Astrocyte (in vitro differentiated cells and primary cell): ENCODE results near the gene NXPH3. TPM values are rescaled to one million over a fixed set of nuclear protein-coding genes. Genes with fewer than 3 reads are reported as not detected.

Experiments
- DNase-seq: peaks from one replicate; pipeline ENCODE4 v3.0.0-alpha.2; 2010; ENCODE audit warnings: low read depth
- FAIRE-seq: peaks from 2 replicates; lab custom pipeline; 2011; peaks lifted over from hg19 to GRCh38; lab: Jason Lieb, UNC
- H2AFZ ChIP-seq: 2 replicates; pipeline ENCODE4 v1.6.0; 2012; ENCODE audit warnings: low read depth, low read length, inconsistent platforms
- H3K27ac ChIP-seq: 2 replicates; pipeline ENCODE4 v1.5.1; 2011; ENCODE audit warnings: low read depth, low read length, inconsistent platforms
- H3K27me3 ChIP-seq: 2 replicates; pipeline ENCODE4 v1.6.0; 2011; ENCODE audit warnings: low read length, inconsistent platforms; ENCODE audit not compliant: insufficient read depth
- H3K36me3 ChIP-seq: 2 replicates; pipeline ENCODE4 v1.5.1; 2011; ENCODE audit warnings: low read length, inconsistent platforms; ENCODE audit not compliant: insufficient read depth
- H3K4me1 ChIP-seq: 2 replicates; pipeline ENCODE4 v1.5.1; 2011; ENCODE audit warnings: low read length, inconsistent platforms; ENCODE audit not compliant: insufficient read depth
- H3K4me2 ChIP-seq: 2 replicates; pipeline ENCODE4 v1.6.0; 2012; ENCODE audit warnings: low read length, inconsistent platforms
- H3K4me3 ChIP-seq: 2 replicates; pipeline ENCODE4 v1.5.1; 2011; ENCODE audit warnings: low read depth, mild to moderate bottlenecking, low read length, inconsistent platforms; ENCODE audit not compliant: insufficient read depth
- H3K79me2 ChIP-seq: 2 replicates; pipeline ENCODE4 v1.6.0; 2012; ENCODE audit warnings: mild to moderate bottlenecking, low read length, inconsistent platforms; ENCODE audit not compliant: insufficient read depth
- H3K9ac ChIP-seq: 2 replicates; pipeline ENCODE4 v1.6.0; 2012; ENCODE audit warnings: mild to moderate bottlenecking, low read length, inconsistent platforms
- H3K9me3 ChIP-seq: 2 replicates; pipeline ENCODE4 v1.5.1; 2012; ENCODE audit warnings: low read depth, mild to moderate bottlenecking, low read length, inconsistent platforms; ENCODE audit not compliant: insufficient read depth
- H4K20me1 ChIP-seq: 2 replicates; pipeline ENCODE4 v1.6.0; 2012; ENCODE audit warnings: low read length, inconsistent platforms; ENCODE audit not compliant: insufficient read depth
- H3K27ac Mint-ChIP-seq: one replicate; pipeline ENCODE4 v1.8.0; 2021; ENCODE audit warnings: mild to moderate bottlenecking, mixed read lengths; ENCODE audit not compliant: unreplicated experiment
- H3K27me3 Mint-ChIP-seq: one replicate; pipeline ENCODE4 v1.8.0; 2021; ENCODE audit warnings: low read depth, mixed read lengths; ENCODE audit not compliant: unreplicated experiment
- H3K36me3 Mint-ChIP-seq: one replicate; pipeline ENCODE4 v1.8.0; 2021; ENCODE audit warnings: low read depth, mixed read lengths; ENCODE audit not compliant: unreplicated experiment
- H3K4me1 Mint-ChIP-seq: one replicate; pipeline ENCODE4 v1.8.0; 2021; ENCODE audit warnings: low read depth, mixed read lengths; ENCODE audit not compliant: unreplicated experiment
- H3K4me3 Mint-ChIP-seq: one replicate; pipeline ENCODE4 v1.8.0; 2021; ENCODE audit warnings: mild to moderate bottlenecking, moderate library complexity, mixed read lengths; ENCODE audit not compliant: unreplicated experiment
- H3K9me3 Mint-ChIP-seq: one replicate; pipeline ENCODE4 v1.8.0; 2021; ENCODE audit warnings: mild to moderate bottlenecking, mixed read lengths; ENCODE audit not compliant: unreplicated experiment
- CTCF ChIP-seq: IDR thresholded peaks from 2 replicates; pipeline ENCODE4 v1.5.1; 2011; ENCODE audit warnings: low read depth, mild to moderate bottlenecking, inconsistent platforms, low read length, moderate library complexity; ENCODE audit not compliant: insufficient read depth
- EZH2 ChIP-seq: IDR thresholded peaks from 2 replicates; pipeline ENCODE4 v1.6.1; 2012; ENCODE audit warnings: mild to moderate bottlenecking, low read length, inconsistent platforms; ENCODE audit not compliant: insufficient read depth
- total RNA-seq: library from RNA; stranded (reverse); gene quantifications from 2 replicates; pipeline ENCODE4 v1.2.1, GENCODE V29; 2021

Gene NXPH3
- total RNA-seq, 1 donor from 2014 or later: 0.43 TPM

- Histone ChIP-seq H3K79me2 (no peaks in the 10 kb centered on the region), H3K9ac (no peak overlapping the region), H3K27ac (no peak overlapping the region), H3K4me3 (no peak overlapping the region), H4K20me1 (no peaks in the 10 kb centered on the region), H3K27me3 (no peaks in the 10 kb centered on the region), H3K9me3 (no peaks in the 10 kb centered on the region), H3K36me3 (no peaks in the 10 kb centered on the region), H2AFZ (no peak overlapping the region), H3K4me2 (no peak overlapping the region), H3K4me1 (peaks cover 8% of the 10 kb centered on the region)
- peaks cover 1% of the 10 kb centered on the region for H3K9me3 Mint-ChIP-seq
- FAIRE-seq (no peak), DNase-seq (no peak)
- no peak overlapping the region for H3K4me3 Mint-ChIP-seq
- TF ChIP-seq EZH2 (no peak), CTCF (no peak)
- peaks cover 30% of the 10 kb centered on the region for H3K36me3 Mint-ChIP-seq
- H3K4me1 Mint-ChIP-seq: no peaks in the 10 kb centered on the region
- no peak overlapping the region for H3K27ac Mint-ChIP-seq
- H3K27me3 Mint-ChIP-seq: no peaks in the 10 kb centered on the region
Observed at GRCh38 chr17:49590874-49591273, 15.2 kb downstream of the NXPH3 start.

GRCh38 chr17:49592263-49592662 lies 16.6 kb downstream of the NXPH3 start:
- no peak overlapping the region for H3K27ac Mint-ChIP-seq
- Histone ChIP-seq H3K27ac (no peak overlapping the region), H3K9me3 (no peaks in the 10 kb centered on the region), H3K36me3 (peaks cover 12% of the 10 kb centered on the region), H2AFZ (no peak overlapping the region), H3K79me2 (no peaks in the 10 kb centered on the region), H3K4me1 (peaks cover 8% of the 10 kb centered on the region), H3K4me2 (no peak overlapping the region), H4K20me1 (no peaks in the 10 kb centered on the region), H3K27me3 (no peaks in the 10 kb centered on the region), H3K9ac (no peak overlapping the region), H3K4me3 (no peak overlapping the region)
- H3K27me3 Mint-ChIP-seq: no peaks in the 10 kb centered on the region
- no peak for TF ChIP-seq CTCF
- no peak for TF ChIP-seq EZH2
- H3K4me1 Mint-ChIP-seq: no peaks in the 10 kb centered on the region
- DNase-seq: no peak
- H3K4me3 Mint-ChIP-seq: no peak overlapping the region
- H3K9me3 Mint-ChIP-seq: peaks cover 1% of the 10 kb centered on the region
- H3K36me3 Mint-ChIP-seq: peaks cover 32% of the 10 kb centered on the region
- FAIRE-seq: no peak

GRCh38 chr17:49595328-49595727 lies 19.7 kb downstream of the NXPH3 start:
- Mint-ChIP-seq H3K9me3 (peaks cover 1% of the 10 kb centered on the region), H3K36me3 (peaks cover 33% of the 10 kb centered on the region), H3K4me1 (no peaks in the 10 kb centered on the region), H3K27me3 (no peaks in the 10 kb centered on the region), H3K4me3 (no peak overlapping the region), H3K27ac (no peak overlapping the region)
- Histone ChIP-seq H3K79me2 (no peaks in the 10 kb centered on the region), H2AFZ (no peak overlapping the region), H3K36me3 (peaks cover 28% of the 10 kb centered on the region), H3K4me3 (no peak overlapping the region), H3K9ac (no peak overlapping the region), H3K27ac (no peak overlapping the region), H3K4me2 (no peak overlapping the region), H3K9me3 (no peaks in the 10 kb centered on the region), H3K4me1 (no peaks in the 10 kb centered on the region), H3K27me3 (no peaks in the 10 kb centered on the region), H4K20me1 (no peaks in the 10 kb centered on the region)
- FAIRE-seq (no peak), DNase-seq (no peak)
- TF ChIP-seq EZH2 (no peak), CTCF (no peak)
